T-helper 2 cell treated with Interferon-gamma antibody and Interleukin-4, amounts not matched to agents 100 ng/mL and 5 ng/mL, for 36 hours (primary cell): ENCODE results near the gene PKD2. TPM values are rescaled to one million over a fixed set of nuclear protein-coding genes. Genes with fewer than 3 reads are reported as not detected.
"Not testable (repeated sequence)": the region's sequence is repeated elsewhere in the genome, so short reads cannot be mapped to it uniquely, and the experiment has no call there.

Experiments
- intact Hi-C: fragments of 100-400 bp; cut with micrococcal nuclease; formaldehyde crosslinking; loops from one replicate; pipeline ENCODE4 v1.15.1; 2023
- total RNA-seq: library from RNA; stranded (reverse); gene quantifications from 2 replicates; pipeline ENCODE4 v1.2.3, GENCODE V29; 2022

PKD2 gene
- total RNA-seq, 1 donor from 2014 or later: 24.5 TPM

DNA sequence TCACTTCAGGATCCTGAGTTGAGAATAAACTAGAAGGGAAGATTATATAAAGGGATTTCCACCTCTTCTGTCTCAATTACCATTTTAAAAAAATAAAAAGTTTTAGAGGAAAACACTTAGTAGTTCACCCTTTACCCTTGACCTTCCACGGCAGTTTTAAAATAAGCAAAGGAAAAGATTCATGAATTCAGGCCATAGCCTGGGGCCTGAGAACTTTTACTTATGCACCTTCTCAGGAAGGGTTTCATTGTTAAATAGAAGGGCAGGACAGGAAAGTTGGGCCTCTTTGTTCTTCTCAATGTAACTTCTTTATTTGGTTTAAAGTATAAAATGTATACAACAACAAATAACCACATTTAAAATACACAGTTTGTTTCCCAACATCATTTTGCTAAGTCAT, 54.9 kb downstream of the PKD2 start:
- intact Hi-C loops: no loop called here

DNA sequence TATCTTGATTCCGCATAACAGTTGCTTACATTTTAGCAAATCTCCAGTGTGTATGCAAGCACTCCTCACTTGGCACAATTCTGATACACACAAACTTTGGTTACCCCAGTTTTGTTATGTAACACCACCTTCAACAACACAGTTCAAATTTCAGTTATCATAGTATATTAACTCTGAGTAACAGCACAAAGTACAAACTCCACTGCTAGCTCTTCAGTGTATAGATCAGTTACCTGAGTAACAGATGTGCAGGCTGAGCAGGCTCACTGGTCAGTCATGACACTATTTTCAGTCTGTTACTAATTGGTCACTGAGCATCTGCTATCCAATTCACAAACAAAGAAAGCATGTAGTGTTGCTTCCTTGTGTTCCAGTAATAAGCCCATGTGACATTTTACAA, 55.4 kb downstream of the PKD2 start:
- intact Hi-C loops: no loop called here

DNA sequence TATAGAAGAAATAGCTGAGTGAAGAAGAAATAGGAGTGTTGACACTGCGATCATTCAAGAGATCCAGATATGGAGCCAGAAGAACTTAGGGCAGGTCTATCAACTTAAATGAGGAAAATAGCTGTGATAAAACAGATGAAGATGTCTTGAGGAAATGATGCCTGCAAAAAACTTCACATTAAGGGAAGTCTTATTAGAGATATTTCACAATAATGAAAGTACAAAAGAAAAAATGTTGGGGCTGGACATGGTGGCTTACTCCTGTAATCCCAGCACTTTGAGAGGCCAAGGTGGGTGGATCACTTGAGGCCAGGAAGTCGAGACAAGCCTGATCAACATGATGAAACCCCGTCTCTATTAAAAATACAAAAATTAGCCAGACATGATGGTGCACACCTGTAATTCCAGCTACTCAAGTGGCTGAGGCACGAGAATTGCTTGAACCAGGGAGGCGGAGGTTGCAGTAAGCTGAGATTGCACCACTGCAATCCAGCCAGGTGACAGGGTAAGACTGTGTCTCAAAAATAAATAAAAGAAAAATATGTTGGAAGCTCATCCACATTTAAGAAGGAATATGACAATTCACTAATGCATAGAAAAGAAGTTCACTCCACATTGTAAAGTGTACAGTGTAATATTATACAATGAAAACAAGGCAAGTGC, 56.3 kb downstream of the PKD2 start:
- intact Hi-C loops: no loop called here

DNA sequence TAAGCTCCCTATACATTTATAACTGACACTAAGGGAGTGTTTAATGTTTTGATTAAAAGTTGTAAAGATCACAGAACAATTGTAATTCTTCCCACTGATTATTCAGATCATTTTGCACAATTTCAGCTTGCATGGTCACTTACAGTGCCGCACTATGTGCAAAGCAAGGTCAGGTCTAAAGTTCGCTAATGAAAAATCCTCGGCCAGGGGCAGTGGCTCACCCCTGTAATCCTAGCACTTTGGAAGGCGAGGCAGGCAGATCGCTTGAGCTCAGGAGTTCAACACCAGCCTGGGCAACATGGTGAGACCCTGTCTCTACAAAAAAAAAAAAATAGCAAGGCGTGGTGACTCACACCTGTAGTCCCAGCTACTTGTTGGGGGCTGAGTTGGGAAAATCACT, 57.0 kb downstream of the PKD2 start:
- intact Hi-C loops: no loop called here

DNA sequence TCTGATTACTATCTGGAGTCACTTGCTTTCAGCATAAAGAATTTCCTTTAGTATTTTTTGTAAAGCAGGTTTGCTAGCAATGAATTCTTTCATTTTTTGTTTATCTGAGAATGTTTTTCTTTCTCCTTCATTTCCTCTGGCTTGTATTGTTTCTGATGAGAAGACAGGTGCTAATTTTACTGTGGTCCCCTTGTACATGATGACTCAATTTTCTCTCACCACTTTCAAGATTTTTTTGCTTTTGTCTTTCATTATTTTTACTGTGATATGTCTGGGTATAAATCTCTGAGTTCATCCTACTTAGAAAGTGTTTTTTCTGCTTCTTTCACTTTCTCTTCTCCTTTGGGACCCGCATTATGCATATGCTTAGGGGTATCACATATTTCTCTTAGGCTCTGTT, 62.6 kb downstream of the PKD2 start:
- intact Hi-C loops: no loop called here

DNA sequence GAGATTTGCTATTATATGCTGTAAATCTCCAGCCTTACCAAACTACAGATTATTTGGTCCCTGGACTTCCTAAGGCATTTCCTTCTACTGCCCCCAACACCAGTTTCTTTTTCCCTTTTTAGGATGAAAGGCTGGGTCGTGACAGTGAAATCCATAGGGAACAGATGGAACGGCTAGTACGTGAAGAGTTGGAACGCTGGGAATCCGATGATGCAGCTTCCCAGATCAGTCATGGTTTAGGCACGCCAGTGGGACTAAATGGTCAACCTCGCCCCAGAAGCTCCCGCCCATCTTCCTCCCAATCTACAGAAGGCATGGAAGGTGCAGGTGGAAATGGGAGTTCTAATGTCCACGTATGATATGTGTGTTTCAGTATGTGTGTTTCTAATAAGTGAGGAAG, 67.9 kb downstream of the PKD2 start:
- intact Hi-C loops: no loop called here

DNA sequence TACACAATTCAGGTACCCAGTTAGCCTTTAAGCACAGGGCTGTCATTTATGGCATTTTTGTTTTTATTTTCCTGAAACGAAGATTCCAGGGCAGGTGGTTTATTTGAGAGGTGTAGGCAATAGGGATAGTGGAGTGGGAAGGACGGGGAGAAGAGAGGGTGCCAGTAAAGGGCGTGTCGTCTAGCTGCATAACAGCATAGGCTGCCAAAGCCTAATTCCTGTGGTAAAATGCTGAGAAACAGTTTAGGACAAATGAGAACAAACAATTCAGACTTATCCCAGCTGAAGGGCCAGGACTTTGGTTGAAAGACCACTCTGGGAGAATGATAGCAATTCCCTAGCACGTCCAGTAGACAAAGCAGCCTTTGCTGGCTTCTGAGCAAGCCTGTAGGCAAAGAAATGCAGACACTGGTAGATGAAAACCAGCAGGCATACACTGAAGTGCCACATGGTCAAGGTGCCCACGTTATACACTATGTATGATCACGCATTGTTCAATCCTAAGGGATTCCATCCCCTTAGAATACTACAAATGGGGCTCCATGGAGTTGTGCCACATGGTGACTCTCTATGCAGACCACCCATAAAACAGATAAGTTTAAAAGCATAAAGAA, 70.6 kb downstream of the PKD2 start:
- intact Hi-C loops: no loop called here

DNA sequence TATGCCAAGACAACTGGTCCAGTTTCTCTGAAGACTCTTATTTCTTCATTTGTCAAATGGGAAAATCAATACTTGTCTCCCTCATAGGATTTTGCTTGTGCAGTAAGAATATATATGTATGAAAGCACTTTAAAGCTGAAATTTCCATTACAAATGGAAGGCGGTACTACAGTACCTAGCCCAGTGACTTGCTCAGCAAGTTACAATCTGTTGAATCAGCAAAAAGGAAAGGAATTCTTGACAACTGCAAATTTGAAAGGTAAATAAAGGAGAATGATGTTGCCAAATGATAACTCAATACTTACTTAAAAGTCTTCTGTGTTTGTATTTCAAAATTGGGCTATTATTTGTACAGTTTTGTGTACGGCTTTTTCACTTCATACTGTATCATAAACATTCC, 71.1 kb downstream of the PKD2 start:
- intact Hi-C loops: no loop called here

DNA sequence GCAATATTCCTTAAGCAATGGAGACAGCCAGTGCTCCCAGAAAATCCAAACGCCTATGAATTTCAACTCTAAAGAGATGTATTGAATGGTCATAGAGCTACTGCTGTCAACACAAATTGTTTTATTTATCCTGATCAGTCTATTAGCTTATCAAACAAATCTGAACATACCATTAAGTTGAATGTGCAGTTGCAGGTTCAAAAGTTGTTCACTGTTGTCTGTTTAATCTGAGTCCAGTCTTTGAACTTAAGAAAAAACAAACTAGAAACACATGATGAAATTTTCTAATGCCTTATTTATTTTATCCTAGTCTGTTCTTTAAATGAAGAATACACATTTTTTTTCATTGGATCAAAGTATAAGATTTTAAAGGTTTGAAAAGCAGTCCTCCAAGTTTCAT, 73.2 kb downstream of the PKD2 start:
- intact Hi-C loops: no loop called here

DNA sequence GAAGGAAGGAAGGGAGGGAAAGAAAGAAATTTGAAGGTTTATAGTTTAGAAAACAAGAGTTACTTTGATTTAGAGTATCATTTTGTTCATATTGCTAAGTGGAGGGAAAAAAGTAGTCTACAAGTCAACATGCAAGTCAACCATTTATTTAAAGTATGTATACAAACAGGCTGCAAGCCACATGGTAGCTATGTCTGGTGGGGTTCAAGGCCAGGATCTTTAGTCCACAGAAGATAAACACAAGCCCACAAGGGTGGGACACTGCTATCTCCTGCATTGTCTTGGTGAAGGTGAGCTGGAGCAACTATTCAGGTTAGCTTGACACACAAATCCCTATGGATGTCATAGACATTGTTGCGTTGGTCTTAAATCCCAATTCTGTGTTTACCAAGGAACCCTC, 79.6 kb downstream of the PKD2 start:
- intact Hi-C loops: no loop called here

DNA sequence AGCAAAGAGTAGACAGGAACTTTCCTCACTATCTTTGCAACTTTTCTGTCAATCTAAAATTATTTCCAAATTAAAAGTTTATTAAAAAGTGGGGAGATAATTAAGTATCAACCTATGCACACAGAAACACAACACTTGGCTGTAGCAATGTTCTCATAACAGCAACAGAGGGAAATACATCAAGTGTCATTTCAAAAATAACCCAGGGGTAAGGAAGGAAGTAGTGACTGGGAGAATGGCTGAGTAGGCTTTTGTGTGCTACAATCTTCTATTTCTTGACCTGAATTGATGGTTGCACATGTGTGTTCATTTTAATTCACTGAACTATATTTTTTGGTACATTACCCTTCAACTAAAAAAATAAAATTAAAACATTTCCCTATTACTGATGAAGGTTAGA, 83.5 kb downstream of the PKD2 start:
- intact Hi-C loops: no loop called here

DNA sequence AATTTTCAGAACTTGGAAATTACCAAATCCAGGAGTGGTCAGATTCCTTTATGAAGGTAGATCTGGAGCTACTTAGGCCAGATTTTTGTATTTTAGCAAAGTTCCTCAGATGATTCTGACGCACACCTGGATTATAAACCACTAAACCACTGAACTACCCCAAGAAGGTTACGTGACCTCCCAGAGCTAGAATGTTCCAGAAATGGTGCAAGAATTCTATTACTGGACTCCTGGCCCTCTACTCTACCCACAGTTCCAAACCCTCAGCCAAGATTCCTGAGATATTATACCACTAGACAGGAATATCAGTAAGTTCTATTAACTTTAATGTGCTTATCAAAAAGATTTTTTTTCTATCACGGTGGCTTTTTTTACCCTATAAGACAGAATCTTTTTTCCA, 83.9 kb downstream of the PKD2 start:
- intact Hi-C loops: no loop called here

DNA sequence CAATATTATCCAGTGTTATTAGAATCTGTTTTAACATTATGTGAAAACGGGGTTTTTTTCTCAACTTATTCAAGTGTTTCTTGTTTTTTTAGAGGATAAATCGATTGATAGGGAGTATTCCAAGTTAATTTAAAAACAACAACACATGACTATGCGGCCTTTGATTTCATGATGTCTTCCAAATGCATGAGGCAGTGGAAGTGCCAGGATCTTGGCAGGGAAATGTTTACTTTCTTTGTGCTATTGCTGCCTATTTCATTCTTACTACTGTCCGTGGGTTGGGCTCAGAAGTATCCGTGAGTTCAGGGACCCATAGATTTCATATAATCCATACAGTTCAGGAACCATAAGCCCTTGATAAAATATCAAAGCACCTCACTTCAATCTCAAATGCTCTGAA, 86.4 kb downstream of the PKD2 start:
- intact Hi-C loops: no loop called here

DNA sequence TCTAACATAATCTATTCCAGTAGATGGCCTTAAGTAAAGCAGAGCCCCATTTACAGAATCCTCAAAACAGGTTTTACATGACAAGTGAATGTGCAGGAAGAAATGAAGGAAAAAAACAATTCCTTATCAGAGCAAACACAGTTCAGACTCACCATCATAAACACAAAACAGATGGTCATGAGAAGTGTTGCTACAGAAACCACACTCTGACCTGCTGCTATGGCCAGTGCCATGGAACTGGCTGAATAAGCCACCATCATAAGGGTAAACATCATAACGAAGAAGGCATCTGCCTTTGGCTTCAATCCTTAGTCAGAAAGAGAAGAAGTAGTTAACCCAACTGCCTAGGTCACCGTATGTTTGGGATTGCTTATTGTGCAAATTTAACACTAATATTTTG, 89.9 kb downstream of the PKD2 start:
- intact Hi-C loops: no loop called here

DNA sequence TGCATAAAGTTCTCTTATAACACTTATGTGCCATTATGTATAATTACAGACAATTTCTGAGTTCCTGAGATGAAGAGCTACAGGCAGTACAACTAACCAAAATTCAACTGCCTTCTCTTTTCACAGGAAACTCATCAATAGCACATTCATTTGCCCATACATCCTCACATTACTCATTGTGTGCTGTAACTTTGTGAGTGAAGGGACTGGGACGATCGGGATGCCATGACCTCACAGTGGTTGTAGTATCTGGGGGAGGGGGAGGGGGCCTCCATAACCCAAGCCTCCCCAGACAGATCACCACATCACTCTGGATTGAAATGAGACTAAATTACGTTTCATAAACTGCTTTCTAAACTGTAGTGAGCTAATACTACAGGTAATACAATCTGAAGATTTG, 90.3 kb downstream of the PKD2 start:
- intact Hi-C loops: no loop called here

DNA sequence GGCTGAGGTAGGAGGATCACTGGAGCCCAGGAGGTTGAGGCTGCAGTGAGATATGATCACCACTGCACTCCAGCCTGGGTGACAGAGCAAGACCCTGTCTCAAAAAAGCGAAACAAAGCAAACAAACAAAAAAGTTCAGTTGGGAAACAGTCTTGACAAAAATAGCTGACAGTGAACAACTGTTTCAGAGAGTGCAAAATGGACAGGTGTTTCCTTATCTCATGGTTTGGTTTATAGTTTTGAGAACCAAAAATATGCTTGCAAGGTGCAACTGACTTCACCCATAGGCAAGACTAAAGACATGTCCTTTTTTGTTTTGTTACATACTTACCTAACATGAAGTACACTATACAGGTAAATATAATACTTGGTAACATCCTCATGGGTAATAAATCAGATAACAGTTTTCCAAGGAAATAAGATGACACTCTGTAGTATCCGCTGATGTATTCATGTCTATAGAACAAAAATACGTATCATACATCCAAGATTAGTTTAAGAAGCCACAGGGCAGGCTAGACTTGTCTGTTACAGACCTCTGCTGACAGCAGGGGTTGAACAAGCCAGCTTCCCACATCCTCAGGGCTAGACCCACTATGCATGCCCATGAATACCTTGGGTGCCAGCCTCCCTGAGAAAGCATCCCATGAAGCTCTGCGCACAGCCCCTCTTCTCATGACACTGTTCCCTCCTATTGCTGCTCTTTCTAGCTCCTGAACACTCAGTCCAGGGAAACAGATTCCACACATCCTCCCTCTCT, 91.7 kb downstream of the PKD2 start:
- intact Hi-C loops: no loop called here

DNA sequence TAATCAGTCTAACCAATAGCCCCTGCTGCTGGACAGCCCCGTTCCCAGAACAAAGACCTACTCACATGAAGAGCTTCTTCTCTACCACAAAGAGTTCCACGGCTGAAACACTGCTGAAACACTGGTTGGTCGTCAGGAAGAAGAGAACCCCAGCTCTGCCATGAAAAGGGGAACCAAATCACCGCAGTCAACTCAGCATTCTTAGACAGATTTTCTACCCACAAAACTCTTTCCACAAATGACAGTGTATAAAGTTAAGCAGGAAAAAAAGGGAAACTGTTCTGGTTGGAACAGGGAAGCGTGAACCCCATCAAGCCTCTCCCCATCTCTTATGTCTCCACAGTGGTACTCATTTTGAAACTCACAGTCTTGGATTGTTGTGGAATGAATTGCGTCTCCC, 93.7 kb downstream of the PKD2 start:
- intact Hi-C loops: no loop called here

DNA sequence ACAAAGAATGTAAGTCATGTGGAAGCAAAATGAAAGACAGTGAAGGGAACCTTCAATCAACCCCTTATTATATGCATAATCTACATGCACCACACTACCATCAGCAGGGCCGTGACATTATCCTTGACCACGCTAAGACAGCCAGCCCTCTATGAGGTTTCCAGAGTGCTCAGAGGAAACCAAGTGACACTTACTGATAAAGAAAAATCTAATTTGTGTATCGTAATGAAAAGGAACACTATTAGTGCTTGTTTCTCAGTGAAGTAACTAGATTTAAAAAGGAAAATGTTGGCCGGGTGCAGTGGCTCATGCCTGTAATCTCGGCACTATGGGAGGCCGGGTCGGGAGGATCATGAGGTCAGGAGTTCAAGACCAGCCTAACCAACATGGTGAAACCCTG, 94.6 kb downstream of the PKD2 start:
- intact Hi-C loops: no loop called here

DNA sequence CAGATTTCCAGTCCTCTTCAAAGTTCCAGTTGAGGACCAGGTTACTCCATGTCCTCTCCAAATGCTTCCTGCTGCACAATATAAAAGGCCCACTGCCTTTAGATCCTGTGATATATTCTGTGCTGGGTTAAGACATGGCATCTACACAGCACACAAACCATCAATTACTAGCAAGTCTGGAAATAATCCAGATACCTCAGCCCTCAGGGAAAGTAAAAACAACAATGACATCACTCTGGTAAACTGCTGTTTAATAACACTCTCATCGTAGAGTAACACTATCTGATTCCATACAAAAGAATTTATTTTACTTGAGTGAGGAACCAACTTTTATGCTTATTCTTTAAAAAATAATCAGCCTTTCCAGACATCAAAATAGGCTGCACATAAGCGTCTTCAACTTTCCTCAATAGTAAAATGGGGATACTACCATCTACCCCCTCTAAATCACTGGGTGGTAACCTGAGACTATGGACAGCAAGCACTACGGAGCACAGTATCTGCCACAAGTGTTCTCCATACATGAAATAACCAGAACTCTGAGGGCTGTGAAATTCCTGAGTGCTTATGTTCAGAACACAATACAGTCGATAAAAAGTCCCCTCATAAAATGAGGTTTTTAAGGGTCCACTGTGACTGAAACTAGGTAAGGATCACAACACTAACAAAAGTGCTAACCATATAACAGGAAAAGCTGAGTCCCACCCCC, 97.6 kb downstream of the PKD2 start:
- intact Hi-C loops: no loop called here

DNA sequence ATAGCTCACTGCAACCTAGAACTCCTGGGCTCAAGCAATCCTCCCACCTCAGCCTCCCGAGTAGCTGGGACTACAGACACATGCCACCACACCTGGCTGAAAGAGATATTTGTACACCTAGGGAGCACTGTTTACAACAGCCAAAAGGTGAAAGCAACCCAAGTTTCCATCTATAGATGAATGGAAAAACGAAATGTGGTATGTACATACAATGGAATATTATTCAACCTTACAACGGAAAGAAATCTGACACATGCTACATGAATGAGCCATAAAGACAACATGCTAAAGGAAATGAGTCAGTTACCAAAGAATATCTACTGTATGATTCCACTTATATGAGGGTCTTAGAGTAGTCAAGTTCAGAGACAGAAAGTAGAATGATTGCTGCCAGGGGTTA, 98.8 kb downstream of the PKD2 start:
- intact Hi-C loops: no loop called here

DNA sequence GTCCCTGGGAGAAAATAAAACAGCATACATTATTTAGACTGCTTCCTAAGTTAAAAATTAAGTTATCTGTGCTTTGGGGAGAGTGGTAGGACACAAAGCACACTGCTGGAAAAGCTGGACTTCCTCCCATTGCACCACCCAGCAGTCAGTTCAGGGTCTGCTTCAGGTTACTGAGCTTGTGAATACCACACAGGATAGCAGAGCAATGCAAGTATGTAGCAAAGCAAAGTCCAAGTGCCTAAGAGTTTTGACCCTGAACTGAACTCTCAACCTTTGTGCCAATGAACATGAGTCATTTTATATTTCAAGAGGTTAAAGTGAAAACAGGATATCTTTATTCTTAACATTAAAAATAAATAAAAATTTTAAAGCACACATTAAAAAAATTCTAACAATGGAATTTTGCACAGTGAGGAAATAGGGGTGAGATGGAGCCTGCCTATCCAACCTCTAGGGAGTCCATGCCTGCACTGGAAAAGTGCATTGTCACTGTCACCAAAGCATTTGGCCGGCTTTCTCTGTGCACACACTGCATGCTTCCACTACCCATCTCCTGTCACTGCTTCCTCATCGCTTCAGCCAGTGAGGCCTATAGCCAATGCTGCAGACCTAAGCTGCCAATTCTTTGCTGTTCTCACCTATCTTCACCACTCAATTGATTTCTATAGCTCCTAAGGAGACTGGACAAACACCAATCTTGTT, 100.1 kb downstream of the PKD2 start:
- intact Hi-C loops: no loop called here

DNA sequence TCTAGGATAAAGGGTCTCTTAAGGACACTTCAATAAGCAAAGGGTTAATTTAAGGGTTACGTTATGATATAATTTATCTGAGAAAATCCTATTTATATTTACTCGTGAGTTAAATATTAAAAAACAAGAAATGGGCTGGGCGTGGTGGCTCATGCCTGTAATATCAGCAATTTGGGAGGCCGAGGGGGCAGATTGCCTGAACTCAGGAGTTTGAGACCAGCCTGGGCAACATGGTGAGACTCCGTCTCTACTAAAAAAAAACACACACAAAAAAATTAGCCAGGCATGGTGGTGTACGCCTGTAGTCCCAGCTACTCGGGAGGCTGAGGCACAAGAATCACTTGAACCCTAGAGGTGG, 100.7 kb downstream of the PKD2 start:
- intact Hi-C loops: not testable (repeated sequence)
